Activated naive CD4-positive, alpha-beta T cell treated with anti-CD3 and anti-CD28 coated beads, Interleukin-2, amount 50 U/mL, for 72 hours (primary cell): Measurements from ENCODE around the gene ZRANB1. TPM values are rescaled to one million over a fixed set of nuclear protein-coding genes. Genes with fewer than 3 reads are reported as not detected.

Experiments
- ATAC-seq, 2 donors: fragments of 150-1000 bp; cut with Tn5 transposase; 2 replicates each; pipeline ENCODE4 v1.10.0; 2021; ENCODE audit warnings: mild to moderate bottlenecking in 2 of 2, moderate library complexity in 2 of 2
- DNase-seq, 2 donors: peaks; one replicate each; pipeline ENCODE4 v3.0.0; 2021 to 2022; ENCODE audit warnings: low spot score in 2 of 2
- H3K27ac Mint-ChIP-seq, 2 donors: one replicate each; pipeline ENCODE4 v1.8.0; 2022; ENCODE audit warnings: mild to moderate bottlenecking in 2 of 2, mixed read lengths in 2 of 2
- H3K36me3 Mint-ChIP-seq, 2 donors: one replicate each; pipeline ENCODE4 v1.8.0; 2022; ENCODE audit warnings: mixed read lengths in 2 of 2
- H3K9me3 Mint-ChIP-seq, 2 donors: one replicate each; pipeline ENCODE4 v1.8.0; 2022; ENCODE audit warnings: mixed read lengths in 2 of 2
- total RNA-seq, 2 donors: library from RNA; stranded (reverse); gene quantifications; one replicate each; pipeline ENCODE4 v1.2.3, GENCODE V29; 2022

The ZRANB1 gene
- total RNA-seq, 2 donors from 2014 or later: 10.4 to 12.3 TPM

- H3K36me3 Mint-ChIP-seq: peaks cover 4 to 6% of the 10 kb centered on the region in 2 donors
- peak overlapping the region; percentile 92 to 96 for H3K27ac Mint-ChIP-seq
- no peaks in the 10 kb centered on the region for H3K9me3 Mint-ChIP-seq
- DNase-seq: peak; percentile 97
- ATAC-seq: peak; percentile 98
Observed at GRCh38 chr10:124916585-124917427, 25.1 kb upstream of the ZRANB1 start.

GRCh38 chr10:124917428-124918190 lies 24.3 kb upstream of the ZRANB1 start:
- DNase-seq (peak in 1 of 2 donors; percentile 24), ATAC-seq (no peak)
- H3K36me3 Mint-ChIP-seq: peaks cover 4 to 6% of the 10 kb centered on the region in 2 donors
- H3K27ac Mint-ChIP-seq: peak overlapping the region; percentile 92 to 98
- H3K9me3 Mint-ChIP-seq: no peaks in the 10 kb centered on the region

- H3K27ac Mint-ChIP-seq: peak overlapping the region; percentile 92 to 98
- DNase-seq (no peak), ATAC-seq (no peak)
- peaks cover 4 to 6% of the 10 kb centered on the region in 2 donors for H3K36me3 Mint-ChIP-seq
- no peaks in the 10 kb centered on the region for H3K9me3 Mint-ChIP-seq
Observed at GRCh38 chr10:124918191-124918830, 23.6 kb upstream of the ZRANB1 start.

GRCh38 chr10:124918906-124919305 lies 23.0 kb upstream of the ZRANB1 start:
- Mint-ChIP-seq H3K27ac (peak overlapping the region; percentile 92 to 98), H3K9me3 (no peaks in the 10 kb centered on the region), H3K36me3 (peaks cover 4 to 6% of the 10 kb centered on the region in 2 donors)
- no peak for DNase-seq
- no peak for ATAC-seq

DNA sequence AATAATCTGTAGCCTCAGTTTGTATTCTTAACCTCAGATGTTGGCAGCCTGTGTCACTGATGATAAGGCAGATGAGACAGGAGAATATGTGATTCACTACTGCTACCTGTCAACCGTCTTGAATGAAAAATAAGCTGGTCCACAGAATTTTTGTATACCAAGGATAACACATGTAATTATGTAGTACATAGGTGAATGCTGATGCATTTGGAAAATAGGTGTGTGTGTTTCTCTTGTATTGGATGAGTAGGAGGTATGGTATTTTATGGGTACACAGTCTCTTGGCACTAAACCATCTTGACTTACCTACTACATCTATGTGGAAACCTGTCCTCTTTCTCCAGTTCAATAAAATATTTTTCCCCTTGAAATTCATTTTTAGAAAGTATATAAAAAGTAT lies 20.7 kb upstream of the ZRANB1 start:
- H3K36me3 Mint-ChIP-seq: peaks cover 4 to 6% of the 10 kb centered on the region in 2 donors
- H3K9me3 Mint-ChIP-seq: no peaks in the 10 kb centered on the region
- ATAC-seq: no peak
- no peak for DNase-seq
- H3K27ac Mint-ChIP-seq: no peak overlapping the region

GRCh38 chr10:124923684-124924083 lies 18.2 kb upstream of the ZRANB1 start:
- Mint-ChIP-seq H3K36me3 (no peaks in the 10 kb centered on the region), H3K27ac (no peak overlapping the region), H3K9me3 (no peaks in the 10 kb centered on the region)
- no peak for ATAC-seq
- DNase-seq: no peak

GRCh38 chr10:124926548-124926947 lies 15.4 kb upstream of the ZRANB1 start:
- peaks cover 0 to under 1% of the 10 kb centered on the region in 2 donors for H3K36me3 Mint-ChIP-seq
- no peaks in the 10 kb centered on the region for H3K9me3 Mint-ChIP-seq
- no peak for DNase-seq

DNA sequence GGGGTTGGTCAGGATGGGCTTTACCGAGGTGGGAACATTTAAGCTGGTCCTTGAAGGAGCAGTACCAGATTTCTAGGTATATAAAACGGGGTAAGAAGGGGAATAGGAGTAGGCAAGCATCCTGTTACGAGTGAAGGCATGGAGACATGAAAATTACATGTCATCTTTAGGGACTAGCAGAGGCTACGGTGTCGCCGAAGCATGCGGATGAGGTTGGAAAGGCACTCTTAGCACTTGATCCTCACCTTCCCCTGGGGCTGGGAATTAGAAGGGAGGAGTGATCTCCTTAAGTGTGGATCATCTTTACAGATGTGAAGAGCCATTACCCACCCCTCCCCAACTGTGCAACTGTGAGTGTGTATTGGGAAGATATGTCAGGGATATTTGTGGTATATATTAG lies 13.8 kb upstream of the ZRANB1 start:
- ATAC-seq (no peak), DNase-seq (no peak)
- peaks cover 0 to 7% of the 10 kb centered on the region in 2 donors for H3K36me3 Mint-ChIP-seq
- no peak overlapping the region for H3K27ac Mint-ChIP-seq
- H3K9me3 Mint-ChIP-seq: peaks cover 4 to 5% of the 10 kb centered on the region in 2 donors

More at GRCh38 chr10:124926548-124926947, 15.4 kb upstream of the ZRANB1 start:
- no peak overlapping the region for H3K27ac Mint-ChIP-seq
- no peak for ATAC-seq

DNA sequence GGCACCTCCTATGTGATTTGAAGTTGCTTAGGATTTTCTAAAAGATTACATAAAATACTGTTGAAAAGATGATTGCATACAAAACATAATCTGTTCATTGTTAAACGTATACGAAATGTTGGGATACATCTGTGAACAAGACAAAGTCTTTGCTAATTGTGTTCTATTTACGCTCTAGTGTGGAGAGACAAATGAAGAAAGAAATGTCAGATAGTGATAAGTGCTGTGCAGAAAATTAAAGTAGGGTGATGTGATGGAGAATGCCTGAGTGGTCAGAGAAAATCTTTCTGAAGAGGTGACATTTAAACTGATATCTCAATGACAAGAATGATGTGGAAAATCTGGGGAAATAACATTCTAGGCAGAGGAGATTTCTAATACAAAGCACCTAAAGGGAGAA lies 13.4 kb upstream of the ZRANB1 start:
- H3K36me3 Mint-ChIP-seq: peaks cover 0 to 10% of the 10 kb centered on the region in 2 donors
- DNase-seq: no peak
- H3K27ac Mint-ChIP-seq: no peak overlapping the region
- ATAC-seq: no peak
- H3K9me3 Mint-ChIP-seq: peaks cover 4 to 5% of the 10 kb centered on the region in 2 donors

GRCh38 chr10:124935946-124936345 lies 6.0 kb upstream of the ZRANB1 start:
- ATAC-seq: peak; percentile 74 to 84

GRCh38 chr10:124936813-124937212 lies 5.1 kb upstream of the ZRANB1 start:
- ATAC-seq: no peak
- H3K27ac Mint-ChIP-seq: no peak overlapping the region
- H3K36me3 Mint-ChIP-seq: peaks cover 0 to 9% of the 10 kb centered on the region in 2 donors
- DNase-seq: no peak
- peaks cover 2 to 3% of the 10 kb centered on the region in 2 donors for H3K9me3 Mint-ChIP-seq

More at GRCh38 chr10:124935946-124936345, 6.0 kb upstream of the ZRANB1 start:
- Mint-ChIP-seq H3K27ac (peak overlapping the region in 1 of 2 donors; percentile 0), H3K9me3 (peaks cover 4 to 5% of the 10 kb centered on the region in 2 donors), H3K36me3 (peaks cover 0 to 13% of the 10 kb centered on the region in 2 donors)
- DNase-seq: no peak

DNA sequence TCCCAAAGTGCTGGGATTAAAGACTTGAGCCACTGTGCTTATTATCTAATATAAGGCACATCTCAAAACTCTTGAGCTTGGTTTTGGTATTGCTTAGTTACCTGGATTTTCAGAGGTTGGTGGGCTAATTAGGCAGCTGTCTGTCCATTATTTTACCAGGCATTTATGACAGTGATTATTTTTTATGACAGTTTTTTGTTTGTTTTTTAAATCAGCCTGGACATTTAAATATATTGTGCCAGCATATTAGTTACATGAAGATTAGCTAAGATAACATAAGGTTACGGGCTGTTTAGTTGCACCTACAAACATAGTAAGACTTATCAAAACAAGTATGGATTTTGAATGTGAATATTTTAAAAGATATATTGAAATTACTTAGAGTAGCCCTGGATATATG lies 2.6 kb upstream of the ZRANB1 start:
- H3K27ac Mint-ChIP-seq: no peak overlapping the region
- peaks cover 0 to 7% of the 10 kb centered on the region in 2 donors for H3K36me3 Mint-ChIP-seq
- no peak for ATAC-seq
- no peak for DNase-seq
- no peaks in the 10 kb centered on the region for H3K9me3 Mint-ChIP-seq

DNA sequence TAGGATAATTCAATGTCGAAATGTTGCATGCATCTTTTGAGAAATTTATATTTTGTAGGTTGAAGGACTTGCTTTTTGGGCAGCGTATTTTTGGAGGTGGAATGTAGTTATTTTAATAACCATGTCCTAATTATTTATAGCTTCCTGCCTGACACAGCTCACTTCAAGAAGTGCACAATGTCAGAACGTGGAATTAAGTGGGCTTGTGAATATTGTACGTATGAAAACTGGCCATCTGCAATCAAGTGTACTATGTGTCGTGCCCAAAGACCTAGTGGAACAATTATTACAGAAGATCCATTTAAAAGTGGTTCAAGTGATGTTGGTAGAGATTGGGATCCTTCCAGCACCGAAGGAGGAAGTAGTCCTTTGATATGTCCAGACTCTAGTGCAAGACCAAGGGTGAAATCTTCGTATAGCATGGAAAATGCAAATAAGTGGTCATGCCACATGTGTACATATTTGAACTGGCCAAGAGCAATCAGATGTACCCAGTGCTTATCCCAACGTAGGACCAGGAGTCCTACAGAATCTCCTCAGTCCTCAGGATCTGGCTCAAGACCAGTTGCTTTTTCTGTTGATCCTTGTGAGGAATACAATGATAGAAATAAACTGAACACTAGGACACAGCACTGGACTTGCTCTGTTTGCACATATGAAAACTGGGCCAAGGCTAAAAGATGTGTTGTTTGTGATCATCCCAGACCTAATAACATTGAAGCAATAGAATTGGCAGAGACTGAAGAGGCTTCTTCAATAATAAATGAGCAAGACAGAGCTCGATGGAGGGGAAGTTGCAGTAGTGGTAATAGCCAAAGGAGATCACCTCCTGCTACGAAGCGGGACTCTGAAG lies 620 bp downstream of the ZRANB1 start:
- no peak overlapping the region for H3K27ac Mint-ChIP-seq
- H3K9me3 Mint-ChIP-seq: no peaks in the 10 kb centered on the region
- ATAC-seq: no peak

DNA sequence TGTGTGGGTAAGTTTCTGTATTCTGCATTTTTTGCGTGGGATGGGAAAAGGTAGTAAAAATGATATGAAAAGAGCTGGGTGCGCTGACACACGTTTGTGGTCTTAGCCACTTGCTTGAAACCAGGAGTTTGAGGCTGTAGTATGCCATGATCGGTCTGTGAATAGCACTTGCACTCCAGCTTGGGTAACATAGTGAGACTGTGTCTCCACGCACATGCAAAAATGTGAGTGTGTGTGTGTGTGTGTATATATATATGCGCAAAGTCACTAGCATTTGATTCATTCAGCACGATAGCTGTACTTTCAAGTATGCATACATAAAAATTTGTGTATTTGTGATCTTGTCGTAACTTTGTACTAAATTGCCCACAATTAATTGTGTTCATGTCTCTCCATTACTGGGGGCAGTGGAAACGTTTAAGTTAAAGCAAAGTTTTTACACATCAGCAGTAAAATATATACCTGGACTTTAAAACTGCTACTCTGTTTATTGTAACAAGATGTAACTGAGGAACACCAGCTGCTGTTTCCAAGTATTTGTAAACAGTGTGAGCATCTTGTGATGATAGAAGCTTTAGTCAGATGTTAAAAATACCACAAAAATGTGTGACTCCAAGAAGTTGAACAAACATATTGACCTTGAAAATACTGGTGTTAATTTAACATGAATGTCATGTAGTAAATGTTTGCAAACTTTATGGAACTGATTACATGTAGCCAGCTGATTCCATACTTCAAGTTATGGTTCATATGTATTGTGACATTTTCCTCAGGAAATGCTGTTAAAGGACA lies 1.6 kb downstream of the ZRANB1 start:
- Mint-ChIP-seq H3K9me3 (no peaks in the 10 kb centered on the region), H3K36me3 (peaks cover 0 to 7% of the 10 kb centered on the region in 2 donors), H3K27ac (no peak overlapping the region)
- no peak for DNase-seq
- ATAC-seq: no peak

More for the DNA sequence above, 620 bp downstream of the ZRANB1 start:
- DNase-seq: no peak
- H3K36me3 Mint-ChIP-seq: peaks cover 0 to 7% of the 10 kb centered on the region in 2 donors

DNA sequence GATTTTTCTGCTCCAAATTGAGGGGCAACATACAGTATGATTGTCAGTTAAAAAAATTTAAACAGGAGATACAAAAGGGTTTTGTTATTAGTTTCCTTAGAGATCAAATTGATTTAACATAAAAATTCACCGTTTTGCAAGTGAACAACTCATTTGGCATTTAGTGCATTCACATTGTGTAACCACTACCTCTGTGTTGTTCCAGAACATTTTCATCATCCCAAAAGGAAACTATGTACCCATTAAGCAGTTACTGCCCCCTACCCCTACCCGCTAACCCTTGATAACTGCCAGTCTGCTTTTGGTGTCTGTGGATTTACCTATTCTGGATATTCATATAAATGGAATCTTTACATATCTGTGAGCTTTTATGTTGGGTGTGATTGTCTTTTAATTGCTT lies 3.1 kb downstream of the ZRANB1 start:
- H3K36me3 Mint-ChIP-seq: peaks cover 0 to 7% of the 10 kb centered on the region in 2 donors
- ATAC-seq: no peak
- no peak for DNase-seq
- no peaks in the 10 kb centered on the region for H3K9me3 Mint-ChIP-seq
- no peak overlapping the region for H3K27ac Mint-ChIP-seq
